Endothelial cell of umbilical vein (primary cell): ENCODE results near the gene ZMAT5. TPM values are rescaled to one million over a fixed set of nuclear protein-coding genes. Genes with fewer than 3 reads are reported as not detected.

ENCODE experiments used
- BruUV-seq: library from RNA; stranded (reverse); fragments of 400-500 nt; replicated peaks from 2 replicates; lab custom pipeline; 2021; lab: Mats Ljungman, UMichigan
- CTCF ChIA-PET: fragments of 300-600, 350-600 bp; sonication (Branson Sonifier 250); formaldehyde crosslinking; loops from one replicate; lab custom pipeline; 2021; ENCODE audit warnings: antibody characterized with exemption, inconsistent platforms; lab: Charles Lee
- POLR2A ChIA-PET: fragments of 300-600, 350-600 bp; sonication (Branson Sonifier 250); formaldehyde crosslinking; loops from one replicate; lab custom pipeline; 2021; ENCODE audit warnings: antibody characterized with exemption, inconsistent platforms; lab: Charles Lee
- DNase-seq: peaks from one replicate; pipeline ENCODE4 v3.0.0-alpha.2; 2011; ENCODE audit warnings: low read depth, low spot score
- FAIRE-seq: peaks from 2 replicates; lab custom pipeline; 2011; peaks lifted over from hg19 to GRCh38; lab: Jason Lieb, UNC
- H2AFZ ChIP-seq: 2 replicates; pipeline ENCODE4 v1.6.0; 2012; ENCODE audit warnings: low read depth, low read length, control low read depth, inconsistent platforms
- H3K27ac ChIP-seq: 2 replicates; pipeline ENCODE4 v1.5.1; 2011; ENCODE audit warnings: low read depth, mild to moderate bottlenecking, control low read depth, low read length, moderate library complexity; ENCODE audit not compliant: insufficient read depth
- H3K27me3 ChIP-seq, 2 experiments: 2 replicates each; pipeline versions ENCODE4 v1.6.0 to v1.6.1; 2011; ENCODE audit warnings: low read length in 2 of 2, mixed read lengths in 1 of 2; ENCODE audit not compliant: control insufficient read depth in 2 of 2, insufficient read depth in 2 of 2
- H3K36me3 ChIP-seq, 2 experiments: 2 replicates in 1 of 2; 3 replicates in 1 of 2; pipeline ENCODE4 v1.5.1; 2011; ENCODE audit warnings: low read length in 2 of 2, mild to moderate bottlenecking in 1 of 2, moderate library complexity in 1 of 2; ENCODE audit not compliant: control insufficient read depth in 2 of 2, insufficient read depth in 2 of 2; ENCODE audit errors: extremely low read depth in 1 of 2
- H3K4me1 ChIP-seq: 3 replicates; pipeline ENCODE4 v1.5.1; 2011; ENCODE audit warnings: mild to moderate bottlenecking, low read length; ENCODE audit not compliant: control insufficient read depth, insufficient read depth; ENCODE audit errors: extremely low read depth
- H3K4me2 ChIP-seq: 2 replicates; pipeline ENCODE4 v1.6.1; 2011; ENCODE audit warnings: low read length, control low read depth, mixed read lengths; ENCODE audit not compliant: insufficient read depth
- H3K4me3 ChIP-seq, 3 experiments: fragments of 200-600 bp in 1 of 3; sonication (generic), shearing (Covaris generic) in 1 of 3; replicated peaks in 1 of 3; 2 replicates each; pipeline ENCODE4 v1.5.1; 2011 to 2016; ENCODE audit warnings: control low read depth in 3 of 3, low read length in 3 of 3, mild to moderate bottlenecking in 2 of 3, inconsistent platforms in 1 of 3, low read depth in 1 of 3, moderate library complexity in 1 of 3; ENCODE audit not compliant: insufficient read depth in 1 of 3
- H3K79me2 ChIP-seq: 2 replicates; pipeline ENCODE4 v1.6.0; 2012; ENCODE audit warnings: low read length, inconsistent platforms; ENCODE audit not compliant: control insufficient read depth, insufficient read depth
- H3K9ac ChIP-seq: replicated peaks from 2 replicates; pipeline ENCODE3; 2011; ENCODE audit warnings: low read length, control low read depth; ENCODE audit not compliant: insufficient read depth; ENCODE audit errors: extremely low read depth
- H3K9me1 ChIP-seq: replicated peaks from 3 replicates; pipeline ENCODE4 v1.6.0; 2011; ENCODE audit warnings: mild to moderate bottlenecking, low read length; ENCODE audit not compliant: control insufficient read depth, insufficient read depth; ENCODE audit errors: extremely low read depth
- H3K9me3 ChIP-seq: replicated peaks from 2 replicates; pipeline ENCODE4 v1.5.1; 2012; ENCODE audit warnings: low read length, inconsistent platforms; ENCODE audit not compliant: control insufficient read depth, insufficient read depth
- H4K20me1 ChIP-seq: replicated peaks from 2 replicates; pipeline ENCODE3; 2011; ENCODE audit warnings: mild to moderate bottlenecking, low read length; ENCODE audit not compliant: control insufficient read depth, insufficient read depth; ENCODE audit errors: extremely low read depth
- CTCF ChIP-seq, 2 donors: IDR thresholded peaks; 1 replicate in 1 of 2; 2 replicates in 1 of 2; pipeline ENCODE4 v1.5.1; 2011; ENCODE audit warnings: low read length in 2 of 2, mild to moderate bottlenecking in 2 of 2, moderate library complexity in 2 of 2, control low read depth in 1 of 2, inconsistent platforms in 1 of 2, low read depth in 1 of 2; ENCODE audit not compliant: insufficient read depth in 1 of 2; ENCODE audit errors: extremely low read depth in 1 of 2
- FOS ChIP-seq: IDR thresholded peaks from 2 replicates; pipeline ENCODE4 v1.6.1; 2011; ENCODE audit warnings: mild to moderate bottlenecking, low read length, moderate library complexity, borderline replicate concordance; ENCODE audit not compliant: insufficient read depth
- GATA2 ChIP-seq: IDR thresholded peaks from 2 replicates; pipeline ENCODE4 v1.7.0; 2011; ENCODE audit warnings: low read depth, mild to moderate bottlenecking, moderate library complexity, mixed read lengths, low read length; ENCODE audit not compliant: insufficient read length, insufficient read depth
- MAX ChIP-seq: IDR thresholded peaks from 2 replicates; pipeline ENCODE4 v1.6.1; 2011; ENCODE audit not compliant: insufficient read depth, insufficient read length
- POLR2AphosphoS5 ChIP-seq: IDR thresholded peaks from 2 replicates; pipeline ENCODE4 v1.6.1; 2012; ENCODE audit warnings: low read depth, mild to moderate bottlenecking, control low read depth, low read length, moderate library complexity; ENCODE audit not compliant: insufficient read depth
- dilution Hi-C: fragments of 300-500 bp; cut with MboI; formaldehyde crosslinking; loops from one replicate; pipeline ENCODE4 v1.15.0; 2019; ENCODE audit warnings: low sequenced_read_pairs; ENCODE audit not compliant: extremely low pct_ligation_motif_present
- intact Hi-C: fragments of 100-400 bp; cut with micrococcal nuclease; formaldehyde crosslinking; loops from one replicate; pipeline ENCODE4 v1.10.0; 2022
- polyA plus RNA-seq, 4 experiments: library from polyadenylated mRNA; depleted of rRNA in 3 of 4; stranded (reverse) in 3 of 4; unstranded in 1 of 4; fragments of >200 nt; gene quantifications; 2 replicates each; pipeline versions ENCODE4 v1.2.1 to v1.2.3, GENCODE V29; 2011 to 2012; ENCODE audit warnings: missing spikeins in 1 of 4
- total RNA-seq: library from RNA; stranded (reverse); gene quantifications from 2 replicates; pipeline ENCODE4 v1.2.3, GENCODE V29; 2021

The ZMAT5 gene
- total and polyA plus RNA-seq, 2 donors (not counting 3 experiments of a cell fraction or from before 2014, with no cell fraction given): 24.9 to 43.6 TPM

- H3K36me3 ChIP-seq: peaks cover 2 to 43% of the 10 kb centered on the region in 2 experiments
- ChIA-PET POLR2A (no interaction called here), CTCF (interaction anchor here (0.6 to 2.0 kb wide), 2 partner anchors 40 to 199 kb away, joined by 3 to 5 read pairs; no protein-coding TSS in a partner anchor)
- H3K9me3 ChIP-seq: no peaks in the 10 kb centered on the region
- H3K4me3 ChIP-seq: no peak overlapping the region
- no peaks in the 10 kb centered on the region for H4K20me1 ChIP-seq
- no peaks in the 10 kb centered on the region for H3K9me1 ChIP-seq
- DNase-seq (no peak), FAIRE-seq (no peak)
- no peaks in the 10 kb centered on the region for H3K27me3 ChIP-seq
- no peaks in the 10 kb centered on the region for H3K79me2 ChIP-seq
- H3K4me1 ChIP-seq: no peaks in the 10 kb centered on the region
- dilution Hi-C loops: no loop called here
- no peak overlapping the region for H2AFZ ChIP-seq
- no peak overlapping the region for H3K9ac ChIP-seq
- H3K27ac ChIP-seq: no peak overlapping the region
- BruUV-seq: no TSS peak
- intact Hi-C loops: loop anchor here (5.0 kb wide), 1 partner anchor 169 kb away; no protein-coding TSS in a partner anchor
- no peak overlapping the region for H3K4me2 ChIP-seq
- TF ChIP-seq POLR2AphosphoS5 (no peak), GATA2 (no peak), FOS (no peak), CTCF (IDR thresholded peaks at IDR 0.05; ENCODE audit: extremely low read depth in 1 of 2, insufficient read depth in 1 of 2, low read depth in 1 of 2, low read length in 2 of 2) (no peak), MAX (no peak)
These were observed 39.4 kb upstream of the ZMAT5 start for GRCh38 chr22:29806196-29806595.
